Measurements from ENCODE around the gene CERS6.

CERS6 gene

GRCh38 chr2:168559187-168559586, 103.1 kb downstream of the CERS6 start:
- no peaks in the 10 kb centered on the region for H3K4me1 ChIP-seq
- H3K27me3 ChIP-seq, result no peaks in the 10 kb centered on the region
- H3K4me3 ChIP-seq (ENCODE audit: low read depth, low read length), result no peak overlapping the region
- no peaks in the 10 kb centered on the region for H3K9me3 ChIP-seq
- DNase-seq, result no peak
- no peaks in the 10 kb centered on the region for H3K36me3 ChIP-seq
- TF ChIP-seq, protein P1, sequence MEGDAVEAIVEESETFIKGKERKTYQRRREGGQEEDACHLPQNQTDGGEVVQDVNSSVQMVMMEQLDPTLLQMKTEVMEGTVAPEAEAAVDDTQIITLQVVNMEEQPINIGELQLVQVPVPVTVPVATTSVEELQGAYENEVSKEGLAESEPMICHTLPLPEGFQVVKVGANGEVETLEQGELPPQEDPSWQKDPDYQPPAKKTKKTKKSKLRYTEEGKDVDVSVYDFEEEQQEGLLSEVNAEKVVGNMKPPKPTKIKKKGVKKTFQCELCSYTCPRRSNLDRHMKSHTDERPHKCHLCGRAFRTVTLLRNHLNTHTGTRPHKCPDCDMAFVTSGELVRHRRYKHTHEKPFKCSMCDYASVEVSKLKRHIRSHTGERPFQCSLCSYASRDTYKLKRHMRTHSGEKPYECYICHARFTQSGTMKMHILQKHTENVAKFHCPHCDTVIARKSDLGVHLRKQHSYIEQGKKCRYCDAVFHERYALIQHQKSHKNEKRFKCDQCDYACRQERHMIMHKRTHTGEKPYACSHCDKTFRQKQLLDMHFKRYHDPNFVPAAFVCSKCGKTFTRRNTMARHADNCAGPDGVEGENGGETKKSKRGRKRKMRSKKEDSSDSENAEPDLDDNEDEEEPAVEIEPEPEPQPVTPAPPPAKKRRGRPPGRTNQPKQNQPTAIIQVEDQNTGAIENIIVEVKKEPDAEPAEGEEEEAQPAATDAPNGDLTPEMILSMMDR (IDR thresholded peaks at IDR 0.05; ENCODE audit: low read depth, low read length), result no peak

- Histone ChIP-seq H3K27me3 (no peaks in the 10 kb centered on the region), H3K4me1 (no peaks in the 10 kb centered on the region), H3K9me3 (no peaks in the 10 kb centered on the region), H3K36me3 (no peaks in the 10 kb centered on the region), H3K4me3 (ENCODE audit: low read depth, low read length) (no peak overlapping the region)
- DNase-seq, result no peak
- TF ChIP-seq, protein P1 (IDR thresholded peaks at IDR 0.05; ENCODE audit: low read depth, low read length), result no peak
Observed at GRCh38 chr2:168560817-168561499, 104.9 kb downstream of the CERS6 start.

DNA sequence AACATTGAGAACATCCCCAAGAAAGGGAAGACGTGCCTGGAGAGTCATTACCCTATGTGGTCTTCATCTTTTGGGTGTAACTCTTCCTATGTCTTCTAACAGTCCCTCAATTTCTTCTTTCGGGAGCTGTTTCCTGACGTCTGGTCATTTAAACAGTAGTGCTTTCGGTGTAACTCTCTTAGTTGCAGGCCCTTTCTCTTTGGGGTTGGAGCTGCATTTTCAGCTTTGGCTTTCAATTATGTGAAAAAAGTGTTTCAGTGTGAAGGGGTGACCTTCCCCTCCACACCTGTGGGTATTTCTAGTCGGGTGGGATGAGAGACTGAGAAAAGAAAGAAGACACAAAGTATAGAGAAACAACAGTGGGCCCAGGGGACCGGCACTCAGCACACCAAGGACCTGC, 105.9 kb downstream of the CERS6 start:
- TF ChIP-seq, protein P1 (IDR thresholded peaks at IDR 0.05; ENCODE audit: low read depth, low read length), result no peak
- H3K4me1 ChIP-seq, result no peaks in the 10 kb centered on the region
- H3K27me3 ChIP-seq, result no peaks in the 10 kb centered on the region
- H3K36me3 ChIP-seq, result no peaks in the 10 kb centered on the region
- no peak overlapping the region for H3K4me3 ChIP-seq (ENCODE audit: low read depth, low read length)
- H3K9me3 ChIP-seq, result no peaks in the 10 kb centered on the region
- no peak for DNase-seq

DNA sequence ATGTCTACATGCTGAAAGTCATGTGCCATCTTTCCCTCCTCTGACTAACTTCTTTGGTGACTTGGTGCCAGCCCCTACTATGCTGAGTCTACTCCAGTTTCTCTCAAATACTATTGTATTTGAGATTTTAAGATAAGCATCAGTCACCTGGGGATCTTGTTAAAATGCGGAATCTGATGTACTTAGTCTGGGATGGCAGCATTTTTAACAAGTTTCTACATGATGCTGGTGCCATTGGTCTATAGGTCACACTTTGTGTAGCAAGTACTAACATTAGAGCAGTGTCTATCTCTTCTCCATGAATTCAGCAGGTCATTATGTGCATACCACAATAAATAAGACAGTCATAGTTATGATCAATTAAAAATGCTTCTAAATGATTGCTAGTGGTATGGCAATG, 106.9 kb downstream of the CERS6 start:
- Histone ChIP-seq H3K9me3 (no peaks in the 10 kb centered on the region), H3K4me1 (no peaks in the 10 kb centered on the region), H3K36me3 (no peaks in the 10 kb centered on the region), H3K4me3 (ENCODE audit: low read depth, low read length) (no peak overlapping the region), H3K27me3 (no peaks in the 10 kb centered on the region)
- DNase-seq, result no peak
- TF ChIP-seq, protein P1 (IDR thresholded peaks at IDR 0.05; ENCODE audit: low read depth, low read length), result no peak

DNA sequence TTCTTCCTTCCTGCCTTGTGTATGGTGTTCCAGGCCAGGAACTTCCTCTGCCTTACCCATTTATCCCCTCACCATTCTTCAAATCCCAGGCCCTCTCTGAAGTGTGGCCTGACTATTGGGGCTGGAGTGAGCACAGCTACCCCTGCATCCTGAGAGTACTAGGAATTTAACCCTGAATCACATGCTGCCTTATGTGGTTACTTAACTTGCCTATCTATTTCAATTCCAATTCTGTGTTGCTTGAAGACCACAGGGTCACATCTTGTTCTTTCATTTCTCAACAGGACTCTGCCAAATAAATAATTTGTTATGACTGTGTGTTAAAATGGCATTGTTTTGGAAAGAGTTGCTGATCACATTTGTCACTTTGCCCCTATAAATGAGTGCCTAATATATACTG, 108.6 kb downstream of the CERS6 start:
- Histone ChIP-seq H3K4me3 (ENCODE audit: low read depth, low read length) (no peak overlapping the region), H3K9me3 (no peaks in the 10 kb centered on the region), H3K4me1 (no peaks in the 10 kb centered on the region), H3K27me3 (no peaks in the 10 kb centered on the region), H3K36me3 (no peaks in the 10 kb centered on the region)
- TF ChIP-seq, protein P1 (IDR thresholded peaks at IDR 0.05; ENCODE audit: low read depth, low read length), result no peak
- no peak for DNase-seq

GRCh38 chr2:168565112-168565511, 109.0 kb downstream of the CERS6 start:
- Histone ChIP-seq H3K27me3 (no peaks in the 10 kb centered on the region), H3K4me1 (no peaks in the 10 kb centered on the region), H3K36me3 (no peaks in the 10 kb centered on the region), H3K4me3 (ENCODE audit: low read depth, low read length) (no peak overlapping the region), H3K9me3 (no peaks in the 10 kb centered on the region)
- TF ChIP-seq, protein P1 (IDR thresholded peaks at IDR 0.05; ENCODE audit: low read depth, low read length), result no peak
- DNase-seq, result no peak

All from BE2C (cell line).